ENCODE measurements around the gene TST. TPM values are rescaled to one million over a fixed set of nuclear protein-coding genes. Genes with fewer than 3 reads are reported as not detected.

Gene TST
- total and polyA plus RNA-seq, 2 donors (not counting 1 experiment from before 2014, with no cell fraction given), result 12.7 to 21.6 TPM

DNA sequence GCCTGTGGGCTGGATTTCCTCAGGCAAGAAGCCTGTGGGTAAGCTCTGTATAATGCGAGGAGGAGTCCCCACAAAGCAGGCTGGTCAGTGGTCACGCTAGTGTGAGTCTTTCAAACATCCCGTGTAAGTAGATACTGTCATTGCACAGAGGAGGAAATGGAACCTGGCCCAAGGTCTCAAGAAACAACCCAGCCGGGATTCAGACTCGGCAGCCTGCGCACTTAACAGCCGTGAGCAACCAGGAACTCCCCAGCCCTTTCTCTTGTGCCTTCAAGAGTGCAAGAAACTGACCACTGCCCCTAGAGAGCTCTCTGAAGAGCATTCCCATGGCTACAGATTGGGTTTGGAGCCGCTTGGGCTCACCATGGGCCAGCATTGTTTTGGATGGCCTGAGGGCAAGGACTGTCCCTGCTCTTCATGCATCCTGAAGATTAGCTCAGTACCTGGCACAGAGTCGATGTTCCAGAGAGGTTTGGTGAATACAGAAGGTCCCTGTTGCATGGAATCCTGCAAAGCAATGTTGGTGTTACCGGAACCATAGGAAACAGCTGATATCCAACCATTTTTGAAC is 6.3 kb upstream of the TST start:
- TF ChIP-seq EZH2 (IDR thresholded peaks at IDR 0.05; ENCODE audit: low read length, missing control alignments) (no peak), CTCF (conservative IDR thresholded peaks at IDR 0.05 in 1 of 2, IDR thresholded peaks at IDR 0.05 in 1 of 2; ENCODE audit: low read depth in 1 of 2, low read length in 2 of 2) (no peak)
- no peaks in the 10 kb centered on the region for H3K27me3 ChIP-seq (ENCODE audit: control insufficient read depth, insufficient read depth, low read length)
- H4K20me1 ChIP-seq (ENCODE audit: control insufficient read depth, extremely low read depth, insufficient read depth, low read length), result no peaks in the 10 kb centered on the region

GRCh38 chr22:37024339-37025157 is 5.3 kb upstream of the TST start:
- Histone ChIP-seq H3K4me2 (ENCODE audit: extremely low read depth, insufficient read depth, low read length) (no peak overlapping the region), H3K9me3 (ENCODE audit: control insufficient read depth, insufficient read depth, low read depth, low read length) (no peaks in the 10 kb centered on the region), H2AFZ (ENCODE audit: low read length) (no peak overlapping the region), H3K27me3 (ENCODE audit: control insufficient read depth, insufficient read depth, low read length) (no peaks in the 10 kb centered on the region), H3K79me2 (ENCODE audit: control insufficient read depth, insufficient read depth, low read length) (peaks cover 5% of the 10 kb centered on the region), H4K20me1 (ENCODE audit: control insufficient read depth, extremely low read depth, insufficient read depth, low read length) (no peaks in the 10 kb centered on the region), H3K4me3 (replicated peaks in 1 of 4; ENCODE audit: control extremely low read depth in 1 of 4, insufficient read depth in 1 of 4, low read depth in 3 of 4, low read length in 4 of 4) (no peak overlapping the region), H3K9ac (ENCODE audit: insufficient read depth, low read length) (no peak overlapping the region), H3K4me1 (ENCODE audit: control insufficient read depth, extremely low read depth, insufficient read depth, low read length) (no peaks in the 10 kb centered on the region), H3K27ac (ENCODE audit: insufficient read depth, low read length) (no peak overlapping the region), H3K36me3 (ENCODE audit: control insufficient read depth, insufficient read depth, low read length) (peaks cover 6% of the 10 kb centered on the region)
- TF ChIP-seq EZH2 (IDR thresholded peaks at IDR 0.05; ENCODE audit: low read length, missing control alignments), result no peak
- TF ChIP-seq CTCF (conservative IDR thresholded peaks at IDR 0.05 in 1 of 2, IDR thresholded peaks at IDR 0.05 in 1 of 2; ENCODE audit: low read depth in 1 of 2, low read length in 2 of 2), result no peak
- DNase-seq (ENCODE audit: low read depth in 2 of 2), result no peak

More for the DNA sequence above, 6.3 kb upstream of the TST start:
- H3K4me2 ChIP-seq (ENCODE audit: extremely low read depth, insufficient read depth, low read length), result no peak overlapping the region
- no peak overlapping the region for H2AFZ ChIP-seq (ENCODE audit: low read length)
- peaks cover 6% of the 10 kb centered on the region for H3K36me3 ChIP-seq (ENCODE audit: control insufficient read depth, insufficient read depth, low read length)
- no peak overlapping the region for H3K9ac ChIP-seq (ENCODE audit: insufficient read depth, low read length)
- peaks cover 2% of the 10 kb centered on the region for H3K79me2 ChIP-seq (ENCODE audit: control insufficient read depth, insufficient read depth, low read length)
- DNase-seq (ENCODE audit: low read depth in 2 of 2), result no peak
- no peak overlapping the region for H3K27ac ChIP-seq (ENCODE audit: insufficient read depth, low read length)
- no peak overlapping the region for H3K4me3 ChIP-seq (replicated peaks in 1 of 4; ENCODE audit: control extremely low read depth in 1 of 4, insufficient read depth in 1 of 4, low read depth in 3 of 4, low read length in 4 of 4)
- H3K9me3 ChIP-seq (ENCODE audit: control insufficient read depth, insufficient read depth, low read depth, low read length), result no peaks in the 10 kb centered on the region
- H3K4me1 ChIP-seq (ENCODE audit: control insufficient read depth, extremely low read depth, insufficient read depth, low read length), result no peaks in the 10 kb centered on the region

- H3K4me3 ChIP-seq (replicated peaks in 1 of 4; ENCODE audit: control extremely low read depth in 1 of 4, insufficient read depth in 1 of 4, low read depth in 3 of 4, low read length in 4 of 4), result no peak overlapping the region
- DNase-seq (ENCODE audit: low read depth in 2 of 2), result no peak
- no peak overlapping the region for H3K4me2 ChIP-seq (ENCODE audit: extremely low read depth, insufficient read depth, low read length)
- H3K27ac ChIP-seq (ENCODE audit: insufficient read depth, low read length), result no peak overlapping the region
- H2AFZ ChIP-seq (ENCODE audit: low read length), result no peak overlapping the region
- H3K9me3 ChIP-seq (ENCODE audit: control insufficient read depth, insufficient read depth, low read depth, low read length), result no peaks in the 10 kb centered on the region
- H4K20me1 ChIP-seq (ENCODE audit: control insufficient read depth, extremely low read depth, insufficient read depth, low read length), result no peaks in the 10 kb centered on the region
- H3K79me2 ChIP-seq (ENCODE audit: control insufficient read depth, insufficient read depth, low read length), result peaks cover 5% of the 10 kb centered on the region
- peaks cover 2% of the 10 kb centered on the region for H3K36me3 ChIP-seq (ENCODE audit: control insufficient read depth, insufficient read depth, low read length)
- H3K9ac ChIP-seq (ENCODE audit: insufficient read depth, low read length), result no peak overlapping the region
- no peak for TF ChIP-seq CTCF (conservative IDR thresholded peaks at IDR 0.05 in 1 of 2, IDR thresholded peaks at IDR 0.05 in 1 of 2; ENCODE audit: low read depth in 1 of 2, low read length in 2 of 2)
- TF ChIP-seq EZH2 (IDR thresholded peaks at IDR 0.05; ENCODE audit: low read length, missing control alignments), result no peak
- no peaks in the 10 kb centered on the region for H3K4me1 ChIP-seq (ENCODE audit: control insufficient read depth, extremely low read depth, insufficient read depth, low read length)
- no peaks in the 10 kb centered on the region for H3K27me3 ChIP-seq (ENCODE audit: control insufficient read depth, insufficient read depth, low read length)
These were observed 4.6 kb upstream of the TST start for GRCh38 chr22:37023743-37024338.

Data from fibroblast of lung (primary cell).